Naive B cell (primary cell): ENCODE results near the gene SLC46A3. TPM values are rescaled to one million over a fixed set of nuclear protein-coding genes. Genes with fewer than 3 reads are reported as not detected.
A peak's percentile ranks its signal among the peaks of the same experiment; 100 is the strongest.
"Not testable (repeated sequence)": the region's sequence is repeated elsewhere in the genome, so short reads cannot be mapped to it uniquely, and the experiment has no call there.

Experiments used
- ATAC-seq, 2 donors: fragments of 150-1000 bp; cut with Tn5 transposase; 2 replicates each; pipeline ENCODE4 v1.10.0; 2021; ENCODE audit warnings: low read depth in 2 of 2, mild to moderate bottlenecking in 2 of 2, moderate library complexity in 2 of 2
- DNase-seq: peaks from one replicate; pipeline ENCODE4 v3.0.0; 2022
- H3K27ac Mint-ChIP-seq, 6 donors: one replicate each; pipeline ENCODE4 v1.8.0; 2020 to 2022; ENCODE audit warnings: mild to moderate bottlenecking in 6 of 6, mixed read lengths in 6 of 6, moderate library complexity in 5 of 6, inconsistent platforms in 2 of 6
- H3K27me3 Mint-ChIP-seq, 3 donors: one replicate each; pipeline ENCODE4 v1.8.0; 2021 to 2022; ENCODE audit warnings: mixed read lengths in 3 of 3, mild to moderate bottlenecking in 1 of 3
- H3K36me3 Mint-ChIP-seq, 2 donors: one replicate each; pipeline ENCODE4 v1.8.0; 2020 to 2022; ENCODE audit warnings: mixed read lengths in 2 of 2, inconsistent platforms in 1 of 2, mild to moderate bottlenecking in 1 of 2
- H3K4me1 Mint-ChIP-seq, 3 donors: one replicate each; pipeline ENCODE4 v1.8.0; 2020 to 2022; ENCODE audit warnings: mixed read lengths in 3 of 3, inconsistent platforms in 1 of 3, mild to moderate bottlenecking in 1 of 3, moderate library complexity in 1 of 3
- H3K4me3 Mint-ChIP-seq, 8 donors: one replicate each; pipeline ENCODE4 v1.8.0; 2020 to 2022; ENCODE audit warnings: mild to moderate bottlenecking in 8 of 8, mixed read lengths in 8 of 8, moderate library complexity in 8 of 8, inconsistent platforms in 2 of 8
- H3K9me3 Mint-ChIP-seq, 7 donors: one replicate each; pipeline ENCODE4 v1.8.0; 2020 to 2022; ENCODE audit warnings: mixed read lengths in 7 of 7, mild to moderate bottlenecking in 5 of 7, inconsistent platforms in 2 of 7, moderate library complexity in 1 of 7
- polyA plus RNA-seq, 6 donors: library from polyadenylated mRNA; unstranded; fragments of 300-500 nt; fragmentation: Illumina TruSeq; gene quantifications; one replicate each; pipeline ENCODE4 v1.2.3, GENCODE V29; 2021; ENCODE audit warnings: low read depth in 6 of 6

SLC46A3 gene
- polyA plus RNA-seq, 6 donors from 2014 or later, result 31.4 to 44.5 (median 32.5) TPM

DNA sequence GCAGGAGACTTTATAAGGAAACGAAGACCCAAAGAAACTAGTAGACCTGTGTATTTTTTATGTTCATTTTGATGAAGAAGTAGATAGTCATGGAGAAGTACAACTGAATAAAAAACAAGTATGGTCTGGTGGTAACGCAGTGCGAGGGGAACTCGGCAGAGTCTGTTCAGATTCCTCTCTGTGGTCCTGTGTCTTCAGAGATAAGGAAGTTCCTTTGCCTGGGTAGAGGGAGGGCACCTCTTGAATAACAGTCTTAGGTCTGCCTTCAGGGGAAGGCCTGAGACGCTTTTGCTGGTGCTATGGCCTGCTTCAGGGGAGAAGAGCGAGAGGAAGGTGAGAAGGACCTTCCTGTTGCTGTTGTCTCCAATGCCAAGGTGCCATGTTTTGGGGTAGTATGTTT is 25.9 kb upstream of the SLC46A3 start:
- Mint-ChIP-seq H3K36me3 (no peaks in the 10 kb centered on the region), H3K4me3 (no peak overlapping the region), H3K9me3 (peaks cover 0 to 2% (median 0%) of the 10 kb centered on the region in 7 donors), H3K27ac (no peak overlapping the region), H3K4me1 (peaks cover 0 to 8% (median 5%) of the 10 kb centered on the region in 3 donors), H3K27me3 (peaks cover 5 to 6% (median 6%) of the 10 kb centered on the region in 3 donors)
- DNase-seq (no peak), ATAC-seq (no peak)

DNA sequence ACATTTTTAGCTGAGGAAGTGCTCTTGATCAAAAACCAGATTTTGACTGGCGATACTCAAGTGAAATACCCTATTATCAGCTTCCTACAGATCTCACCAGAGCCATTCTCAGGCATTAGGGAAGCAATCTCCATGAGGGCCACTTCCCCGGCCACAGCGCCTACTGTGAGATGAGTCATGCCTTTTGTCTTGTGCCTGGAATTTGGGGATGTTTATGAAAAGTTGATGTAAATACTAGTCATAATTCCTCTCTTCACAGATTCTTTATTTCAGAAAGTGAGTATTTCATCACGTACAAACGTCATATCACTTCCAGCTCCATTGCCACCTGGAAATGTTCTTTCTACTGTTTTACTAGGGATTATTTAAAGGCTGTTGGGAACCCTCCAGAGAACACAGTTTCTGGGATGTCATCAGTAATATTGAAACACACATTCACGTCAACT is 25.3 kb upstream of the SLC46A3 start:
- ATAC-seq (no peak), DNase-seq (no peak)
- Mint-ChIP-seq H3K4me3 (no peak overlapping the region), H3K4me1 (peaks cover 0 to 8% (median 5%) of the 10 kb centered on the region in 3 donors), H3K27me3 (peaks cover under 1 to 1% (median under 1%) of the 10 kb centered on the region in 3 donors), H3K27ac (no peak overlapping the region), H3K9me3 (peaks cover 0 to 2% (median 0%) of the 10 kb centered on the region in 7 donors), H3K36me3 (no peaks in the 10 kb centered on the region)

GRCh38 chr13:28743499-28744083 is 24.8 kb upstream of the SLC46A3 start:
- H3K27me3 Mint-ChIP-seq, result no peaks in the 10 kb centered on the region
- DNase-seq (no peak), ATAC-seq (no peak)
- H3K4me3 Mint-ChIP-seq, result no peak overlapping the region
- H3K9me3 Mint-ChIP-seq, result peaks cover 0 to 2% (median 0%) of the 10 kb centered on the region in 7 donors
- peak overlapping the region in 2 of 6 donors; percentile 19 to 69 for H3K27ac Mint-ChIP-seq
- H3K36me3 Mint-ChIP-seq, result no peaks in the 10 kb centered on the region
- peaks cover 0 to 8% (median 5%) of the 10 kb centered on the region in 3 donors for H3K4me1 Mint-ChIP-seq

DNA sequence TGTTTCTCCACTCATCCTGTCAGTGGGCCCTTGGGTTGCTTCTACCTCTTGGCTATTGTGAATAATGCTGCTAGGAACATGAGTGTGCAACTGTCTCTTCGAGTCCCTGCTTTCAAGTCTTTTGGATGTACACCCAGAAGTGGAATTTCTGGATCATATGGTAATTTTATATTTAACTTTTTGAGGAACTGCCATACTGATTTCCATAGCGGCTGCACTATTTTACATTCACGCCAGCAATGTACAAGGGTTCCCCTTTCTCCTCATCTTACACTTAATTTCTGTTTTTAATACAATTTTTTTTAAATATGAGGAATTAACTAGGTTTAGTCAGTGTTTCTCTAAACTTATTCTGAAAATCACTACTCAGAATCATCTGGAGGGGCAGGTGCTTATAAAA is 24.2 kb upstream of the SLC46A3 start:
- H3K36me3 Mint-ChIP-seq, result no peaks in the 10 kb centered on the region
- ATAC-seq, result no peak
- no peak for DNase-seq
- H3K9me3 Mint-ChIP-seq, result peaks cover 0 to 2% (median 0%) of the 10 kb centered on the region in 7 donors
- no peak overlapping the region for H3K27ac Mint-ChIP-seq
- H3K4me3 Mint-ChIP-seq, result no peak overlapping the region
- peaks cover 0 to 8% (median 5%) of the 10 kb centered on the region in 3 donors for H3K4me1 Mint-ChIP-seq
- H3K27me3 Mint-ChIP-seq, result no peaks in the 10 kb centered on the region

DNA sequence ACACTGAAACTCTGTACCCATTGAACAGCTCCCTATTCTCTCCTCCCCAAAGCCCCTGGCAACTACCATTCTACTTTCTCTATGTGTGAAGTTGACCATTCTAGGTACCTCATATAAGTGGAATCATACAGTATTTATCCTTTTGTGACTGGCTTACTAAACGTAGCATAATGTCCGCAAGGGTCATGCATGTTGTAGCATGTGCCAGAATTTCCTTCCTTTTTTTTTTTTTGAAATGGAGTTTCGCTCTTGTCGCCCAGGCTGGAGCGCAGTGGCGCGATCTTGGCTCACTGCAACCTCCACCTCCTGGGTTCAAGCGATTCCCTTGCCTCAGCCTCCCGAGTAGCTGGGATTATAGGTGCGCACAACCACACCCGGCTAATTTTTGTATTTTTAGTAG is 23.7 kb upstream of the SLC46A3 start:
- not testable (repeated sequence) for H3K9me3 Mint-ChIP-seq, H3K36me3 Mint-ChIP-seq, H3K4me3 Mint-ChIP-seq, H3K27me3 Mint-ChIP-seq, DNase-seq, H3K27ac Mint-ChIP-seq, H3K4me1 Mint-ChIP-seq, ATAC-seq

GRCh38 chr13:28741084-28741491 is 22.3 kb upstream of the SLC46A3 start:
- DNase-seq (no peak), ATAC-seq (peak; percentile 40 to 46)
- H3K4me1 Mint-ChIP-seq, result peaks cover 0 to 8% (median 5%) of the 10 kb centered on the region in 3 donors
- H3K27me3 Mint-ChIP-seq, result no peaks in the 10 kb centered on the region
- peak overlapping the region in 2 of 6 donors; percentile 69 to 85 for H3K27ac Mint-ChIP-seq
- H3K36me3 Mint-ChIP-seq, result no peaks in the 10 kb centered on the region
- peaks cover 0 to 2% (median 0%) of the 10 kb centered on the region in 7 donors for H3K9me3 Mint-ChIP-seq
- peak overlapping the region in 1 of 8 donors; percentile 10 for H3K4me3 Mint-ChIP-seq

DNA sequence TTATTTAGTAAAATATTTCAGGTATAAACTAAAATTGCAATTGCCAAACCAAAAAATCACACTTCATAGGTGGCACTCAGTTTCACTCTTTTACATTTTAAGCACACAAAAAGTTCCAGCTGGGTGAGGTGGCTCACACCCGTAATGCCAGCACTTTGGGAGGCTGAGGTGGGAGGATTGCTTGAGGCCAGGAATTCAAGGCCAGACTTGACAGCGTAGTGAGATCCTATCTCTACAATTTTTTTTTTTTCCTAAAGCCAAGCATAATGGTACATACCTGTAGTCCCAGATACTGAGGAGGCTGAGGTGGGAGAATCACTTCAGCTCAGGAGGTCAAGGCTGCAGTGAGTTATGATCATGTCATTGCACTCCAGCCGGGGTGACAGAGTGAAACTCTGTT is 20.6 kb upstream of the SLC46A3 start:
- H3K9me3 Mint-ChIP-seq, result peaks cover 0 to 2% (median 0%) of the 10 kb centered on the region in 7 donors
- ATAC-seq, result no peak
- H3K27me3 Mint-ChIP-seq, result no peaks in the 10 kb centered on the region
- no peaks in the 10 kb centered on the region for H3K36me3 Mint-ChIP-seq
- DNase-seq, result no peak
- peaks cover 0 to 8% (median 5%) of the 10 kb centered on the region in 3 donors for H3K4me1 Mint-ChIP-seq
- no peak overlapping the region for H3K4me3 Mint-ChIP-seq
- no peak overlapping the region for H3K27ac Mint-ChIP-seq

GRCh38 chr13:28735481-28736029 is 16.8 kb upstream of the SLC46A3 start:
- peaks cover 0 to 2% (median 0%) of the 10 kb centered on the region in 7 donors for H3K9me3 Mint-ChIP-seq
- no peak overlapping the region for H3K4me3 Mint-ChIP-seq
- no peak for ATAC-seq
- H3K4me1 Mint-ChIP-seq, result no peaks in the 10 kb centered on the region
- H3K36me3 Mint-ChIP-seq, result peaks cover 0 to 4% of the 10 kb centered on the region in 2 donors
- H3K27ac Mint-ChIP-seq, result no peak overlapping the region
- H3K27me3 Mint-ChIP-seq, result peaks cover 0 to 14% (median 5%) of the 10 kb centered on the region in 3 donors
- no peak for DNase-seq

- no peak for ATAC-seq
- no peak overlapping the region for H3K4me3 Mint-ChIP-seq
- no peak overlapping the region for H3K27ac Mint-ChIP-seq
Observed at GRCh38 chr13:28734906-28735305, 16.1 kb upstream of the SLC46A3 start.

GRCh38 chr13:28730762-28731161 is 12.0 kb upstream of the SLC46A3 start:
- Mint-ChIP-seq H3K4me3 (no peak overlapping the region), H3K36me3 (peaks cover 0 to 6% of the 10 kb centered on the region in 2 donors), H3K27me3 (peaks cover 9 to 25% (median 22%) of the 10 kb centered on the region in 3 donors), H3K9me3 (no peaks in the 10 kb centered on the region), H3K4me1 (no peaks in the 10 kb centered on the region), H3K27ac (no peak overlapping the region)
- DNase-seq, result no peak
- ATAC-seq, result no peak

More at GRCh38 chr13:28734906-28735305, 16.1 kb upstream of the SLC46A3 start:
- Mint-ChIP-seq H3K4me1 (no peaks in the 10 kb centered on the region), H3K36me3 (peaks cover 0 to 6% of the 10 kb centered on the region in 2 donors), H3K9me3 (peaks cover 0 to under 1% (median 0%) of the 10 kb centered on the region in 7 donors), H3K27me3 (peaks cover 0 to 17% (median 9%) of the 10 kb centered on the region in 3 donors)
- no peak for DNase-seq

GRCh38 chr13:28729541-28729940 is 10.8 kb upstream of the SLC46A3 start:
- Mint-ChIP-seq H3K27me3 (peaks cover 9 to 28% (median 24%) of the 10 kb centered on the region in 3 donors), H3K9me3 (no peaks in the 10 kb centered on the region), H3K36me3 (peaks cover 0 to 6% of the 10 kb centered on the region in 2 donors), H3K4me1 (no peaks in the 10 kb centered on the region), H3K27ac (peak overlapping the region in 1 of 6 donors; percentile 31), H3K4me3 (no peak overlapping the region)
- DNase-seq (no peak), ATAC-seq (no peak)

GRCh38 chr13:28728642-28729041 is 9.9 kb upstream of the SLC46A3 start:
- Mint-ChIP-seq H3K27ac (no peak overlapping the region), H3K4me1 (no peaks in the 10 kb centered on the region), H3K36me3 (peaks cover 0 to 6% of the 10 kb centered on the region in 2 donors), H3K4me3 (no peak overlapping the region), H3K27me3 (peaks cover 9 to 32% (median 28%) of the 10 kb centered on the region in 3 donors), H3K9me3 (no peaks in the 10 kb centered on the region)
- no peak for DNase-seq
- ATAC-seq, result no peak

GRCh38 chr13:28725046-28725610 is 6.4 kb upstream of the SLC46A3 start:
- Mint-ChIP-seq H3K4me1 (no peaks in the 10 kb centered on the region), H3K4me3 (no peak overlapping the region), H3K36me3 (no peaks in the 10 kb centered on the region), H3K27ac (no peak overlapping the region), H3K9me3 (no peaks in the 10 kb centered on the region), H3K27me3 (peaks cover 9 to 19% (median 15%) of the 10 kb centered on the region in 3 donors)
- ATAC-seq (no peak), DNase-seq (no peak)

DNA sequence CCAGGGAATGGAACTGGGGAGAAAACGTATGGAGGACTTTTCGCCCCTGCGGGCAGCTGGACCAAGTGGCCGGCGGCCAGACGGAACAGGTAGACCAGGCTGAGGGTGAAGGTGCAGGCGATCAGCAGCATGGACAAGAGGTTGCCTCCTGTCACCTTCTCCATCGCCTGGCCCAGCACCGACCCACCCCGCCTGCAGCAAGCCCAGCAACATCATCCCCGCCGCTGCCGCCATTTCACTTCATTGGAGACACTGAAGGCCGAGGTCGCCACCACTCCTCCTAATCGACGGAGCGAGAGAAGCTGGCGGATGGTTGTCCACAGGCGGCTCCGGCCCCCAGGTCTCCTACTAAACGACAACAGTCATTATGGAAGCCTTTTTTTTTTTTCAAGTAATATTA is 5.0 kb upstream of the SLC46A3 start:
- Mint-ChIP-seq H3K4me3 (no peak overlapping the region), H3K27ac (no peak overlapping the region), H3K36me3 (no peaks in the 10 kb centered on the region), H3K4me1 (peaks cover 7 to 9% (median 8%) of the 10 kb centered on the region in 3 donors), H3K9me3 (no peaks in the 10 kb centered on the region), H3K27me3 (peaks cover 9 to 19% (median 15%) of the 10 kb centered on the region in 3 donors)
- DNase-seq, result no peak
- no peak for ATAC-seq
